CD4-positive, alpha-beta T cell treated with Interleukin-21 for 1 hour (primary cell): ENCODE data around the gene HRH1.
A peak's percentile ranks its signal among the peaks of the same experiment; 100 is the strongest.
"Not testable (repeated sequence)": the region's sequence is repeated elsewhere in the genome, so short reads cannot be mapped to it uniquely, and the experiment has no call there.

Source experiments
- DNase-seq: peaks from one replicate; pipeline ENCODE4 v3.0.0-alpha.2; 2020

Gene HRH1

DNA sequence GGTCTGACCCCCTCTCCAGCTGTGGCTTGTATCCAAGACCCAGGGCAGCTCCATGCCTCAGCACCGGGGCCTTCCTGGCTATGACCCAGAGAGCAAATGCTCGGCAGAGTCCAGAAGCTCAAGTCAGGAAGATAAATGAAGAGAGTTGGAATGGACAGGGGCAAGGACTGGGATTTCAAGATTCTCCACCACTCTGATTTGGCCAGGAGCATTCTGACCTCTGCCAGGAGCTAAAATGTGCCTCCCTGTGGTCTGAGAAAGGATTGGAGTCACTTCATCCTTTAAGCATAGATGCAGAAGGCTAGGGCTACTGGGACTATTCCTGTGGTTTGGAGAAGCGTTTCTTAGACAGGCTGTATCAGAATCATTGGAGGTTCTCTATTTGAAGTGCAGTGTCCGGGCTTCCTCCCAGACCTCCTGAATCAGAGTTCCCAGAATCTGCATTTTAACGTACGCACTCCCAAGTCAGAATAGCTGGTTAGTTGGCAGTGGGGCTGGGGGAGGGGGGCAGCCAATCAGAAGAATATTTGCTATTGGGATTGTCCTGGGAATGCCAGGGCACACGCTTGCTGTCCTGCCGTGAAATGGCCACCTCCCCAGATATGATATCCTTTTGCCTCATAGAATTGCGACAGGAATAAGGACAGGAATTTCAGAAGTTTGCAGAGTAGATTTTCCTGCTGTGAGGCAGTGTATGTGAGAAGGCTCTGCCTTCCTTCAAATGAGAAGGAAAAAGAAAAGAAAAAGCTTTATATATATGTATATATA is 57.4 kb downstream of the HRH1 start:
- DNase-seq, result no peak

DNA sequence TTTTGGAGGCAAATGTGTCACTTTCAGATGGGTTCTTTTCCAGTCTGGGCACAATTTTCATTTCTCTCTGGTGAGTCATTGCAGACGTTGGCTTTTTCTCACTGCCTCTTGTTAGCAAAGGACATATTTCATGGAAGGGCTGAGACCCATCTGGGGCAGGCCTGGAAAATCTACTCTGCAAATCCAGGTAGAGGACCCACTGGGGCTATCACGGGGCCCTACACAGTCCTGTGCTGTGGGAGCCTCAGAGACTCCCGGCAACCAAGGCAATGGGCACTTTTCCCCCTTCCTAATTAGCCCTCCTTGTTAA is 58.0 kb downstream of the HRH1 start:
- DNase-seq, result no peak

DNA sequence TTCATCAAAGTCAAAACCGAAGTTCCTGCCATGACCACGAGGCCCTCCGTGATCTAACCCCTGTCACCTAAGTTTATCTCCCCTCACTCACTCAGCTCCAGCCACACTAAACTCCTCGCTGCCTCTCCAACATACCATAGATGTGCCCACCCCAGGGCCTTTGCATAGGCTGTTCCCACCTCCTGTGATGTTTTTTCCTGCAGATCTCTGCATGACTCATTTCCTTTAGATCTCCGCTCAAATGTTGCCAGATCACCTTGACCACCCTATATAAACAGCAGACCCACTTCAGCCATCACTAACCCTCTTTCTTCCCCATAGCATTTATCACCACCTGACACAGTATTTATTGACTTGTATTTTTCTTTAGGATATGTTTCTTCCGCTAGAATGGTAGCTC is 58.5 kb downstream of the HRH1 start:
- no peak for DNase-seq

DNA sequence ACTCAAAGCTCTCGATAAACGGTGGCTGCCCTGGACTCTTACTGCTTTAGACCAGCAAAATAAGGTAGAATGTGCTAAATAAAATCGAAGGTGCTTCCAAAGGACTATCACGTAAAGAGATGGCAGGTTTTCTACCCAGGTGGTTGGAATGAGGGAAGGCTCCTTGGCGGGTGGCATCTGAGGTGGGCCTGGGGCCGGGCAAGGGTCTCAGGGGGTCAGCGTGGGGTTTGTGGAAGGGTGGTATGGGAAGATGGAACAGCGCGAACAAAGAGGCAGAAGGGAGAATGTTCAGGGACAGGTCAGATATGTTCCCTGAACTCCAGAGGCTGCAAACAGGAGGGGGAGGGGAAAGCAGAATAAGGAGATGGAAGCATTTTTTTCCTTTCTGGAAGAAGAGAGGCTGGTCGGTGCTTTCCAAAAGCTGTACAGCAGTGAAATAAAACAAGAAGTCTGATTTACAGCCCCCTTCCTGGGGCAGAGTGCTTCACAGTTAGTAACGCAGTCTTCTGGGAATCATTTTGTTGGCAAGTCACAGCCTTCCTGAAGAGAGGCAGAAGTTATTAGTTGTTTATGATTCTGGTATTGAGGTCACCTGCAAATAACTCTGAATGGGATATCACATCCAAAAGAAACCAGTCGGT is 59.6 kb downstream of the HRH1 start:
- DNase-seq, result no peak

DNA sequence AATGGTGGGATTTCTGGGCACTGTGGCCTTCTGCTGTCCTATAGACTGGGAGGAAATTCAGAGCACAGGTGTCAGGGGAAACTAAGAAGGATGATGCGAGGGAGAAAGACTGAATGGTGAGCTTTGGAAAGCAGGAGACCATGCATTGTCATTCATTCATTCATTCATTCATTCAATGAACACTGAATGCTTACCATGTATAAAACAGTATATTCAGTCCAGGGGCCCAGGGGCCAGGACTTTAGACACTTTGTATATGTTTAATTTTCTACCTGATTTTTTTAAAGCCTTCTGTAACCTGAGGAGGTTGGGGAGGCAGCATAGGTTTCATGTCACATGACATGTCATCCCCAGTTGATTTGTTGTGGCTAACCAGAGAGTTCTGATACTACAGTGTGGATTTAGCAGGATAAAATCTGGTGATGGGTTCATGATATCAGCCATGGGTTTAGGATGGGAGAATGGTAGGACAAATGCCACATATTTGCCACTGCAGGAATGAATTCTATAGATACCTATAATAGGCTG is 60.2 kb downstream of the HRH1 start:
- no peak for DNase-seq

DNA sequence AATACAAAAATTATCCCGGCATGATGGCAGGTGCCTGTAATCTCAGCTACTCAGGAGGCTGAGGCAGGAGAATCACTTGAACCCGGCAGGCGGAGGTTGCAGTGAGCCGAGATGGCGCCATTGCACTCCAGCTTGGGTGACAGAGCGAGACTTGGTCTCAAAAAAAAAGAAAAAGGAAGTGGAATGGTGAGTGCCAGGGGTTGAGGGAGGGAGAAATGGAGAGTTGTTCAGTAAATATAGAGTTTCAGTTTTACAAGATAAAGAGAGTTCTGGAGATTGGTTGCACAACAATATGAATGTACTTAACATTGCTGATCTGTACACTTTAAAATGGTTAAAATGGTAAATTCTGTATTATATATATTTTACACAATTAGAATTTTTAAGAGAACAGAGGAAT is 63.1 kb downstream of the HRH1 start:
- DNase-seq, result not testable (repeated sequence)

DNA sequence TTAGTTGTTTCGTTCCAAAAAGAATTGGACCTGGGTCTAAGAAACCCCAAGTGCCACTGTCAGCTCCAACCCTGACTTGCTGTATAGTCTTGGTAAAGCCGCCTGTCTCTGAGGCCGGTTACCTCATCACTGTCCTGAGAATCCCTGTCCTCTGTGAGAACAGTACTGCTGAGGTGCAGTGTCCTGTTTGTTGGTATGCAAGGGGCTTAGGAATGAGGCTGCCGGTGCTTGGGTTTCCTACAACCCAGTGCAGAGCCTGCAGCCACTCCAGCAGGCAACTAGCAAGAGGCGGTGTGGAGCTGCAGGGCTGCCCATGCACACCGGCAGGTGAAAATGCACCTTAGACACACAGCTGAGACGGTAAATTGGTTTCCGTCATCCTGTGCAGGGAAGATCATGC is 65.9 kb downstream of the HRH1 start:
- DNase-seq, result no peak

DNA sequence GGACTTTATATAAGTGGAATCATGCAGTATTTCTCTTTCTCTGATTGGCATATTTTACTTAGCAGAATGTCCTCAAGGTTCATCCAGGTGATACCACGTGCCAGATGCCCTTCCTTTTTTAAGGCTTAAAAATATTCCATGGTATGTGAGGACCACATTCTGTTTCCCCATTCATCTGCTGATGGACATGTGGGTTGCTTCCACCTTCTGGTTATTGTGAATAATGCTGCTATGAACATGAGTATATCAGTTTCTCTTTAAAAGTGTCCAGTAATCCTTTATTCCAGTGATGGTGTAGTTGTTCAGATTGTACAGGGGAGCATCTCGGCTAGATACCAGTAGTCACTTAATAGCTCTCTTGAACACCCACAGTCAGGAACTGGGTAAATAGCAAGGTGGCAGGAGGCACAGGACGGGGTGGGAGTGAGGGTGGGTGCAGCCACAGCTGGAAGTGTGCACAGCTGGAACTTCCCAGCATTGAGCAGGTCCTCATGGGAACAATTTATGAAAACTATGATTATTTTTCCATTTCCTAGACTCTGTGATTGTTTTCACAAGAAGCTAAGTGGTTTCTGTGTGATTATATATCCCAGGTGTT is 67.6 kb downstream of the HRH1 start:
- no peak for DNase-seq

DNA sequence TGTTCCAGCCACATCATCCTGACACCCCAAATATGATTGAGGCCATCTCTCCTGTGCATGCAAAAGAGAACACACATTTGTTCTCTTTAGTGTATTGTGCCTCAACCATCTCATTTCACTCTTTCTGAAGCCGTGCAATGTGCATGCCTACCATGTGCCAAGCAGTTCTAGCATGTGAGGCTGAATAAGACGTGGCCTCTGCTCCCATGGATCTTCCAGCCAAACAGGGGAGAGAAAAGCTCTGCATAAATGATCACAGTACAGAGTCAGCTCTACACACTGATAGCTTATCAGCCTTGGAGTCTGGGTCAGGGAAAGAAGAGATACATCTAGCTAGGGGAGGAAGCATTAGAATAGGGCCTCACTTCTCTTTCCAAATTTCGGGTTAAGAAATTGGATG is 69.7 kb downstream of the HRH1 start:
- no peak for DNase-seq

DNA sequence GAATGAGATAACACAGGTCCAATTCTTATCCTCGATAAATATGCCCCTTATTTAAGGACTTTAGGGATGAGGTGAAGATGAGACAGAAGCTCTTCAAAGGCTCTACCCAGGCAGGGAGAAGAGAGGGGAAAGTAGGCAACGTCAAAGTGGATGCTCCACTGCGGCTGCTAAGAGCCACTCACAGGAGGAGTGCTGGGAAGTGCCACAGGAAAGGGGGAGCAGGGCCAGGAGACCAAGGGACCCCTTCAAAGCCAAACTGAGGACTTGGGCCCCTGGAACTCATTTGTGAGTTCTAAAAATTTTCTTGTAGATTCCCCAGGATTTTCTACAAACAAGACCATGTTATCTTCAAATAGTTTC is 70.6 kb downstream of the HRH1 start:
- DNase-seq, result no peak

DNA sequence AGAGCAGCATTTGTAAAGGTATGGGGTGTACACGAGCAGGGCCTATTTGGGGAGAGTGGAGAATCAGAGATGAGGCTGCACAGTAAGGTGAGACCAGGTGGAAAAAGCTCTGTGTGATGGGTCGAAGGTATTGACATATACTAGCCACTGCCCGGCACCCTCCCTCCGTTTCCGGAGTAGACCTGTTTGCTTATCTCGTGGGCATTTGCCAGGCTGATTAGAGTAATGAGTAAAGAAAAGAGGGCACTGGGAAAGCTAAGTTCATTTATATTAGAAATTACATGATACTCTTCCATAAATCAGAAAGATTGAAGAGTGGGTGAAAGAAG is 71.7 kb downstream of the HRH1 start:
- DNase-seq, result no peak

DNA sequence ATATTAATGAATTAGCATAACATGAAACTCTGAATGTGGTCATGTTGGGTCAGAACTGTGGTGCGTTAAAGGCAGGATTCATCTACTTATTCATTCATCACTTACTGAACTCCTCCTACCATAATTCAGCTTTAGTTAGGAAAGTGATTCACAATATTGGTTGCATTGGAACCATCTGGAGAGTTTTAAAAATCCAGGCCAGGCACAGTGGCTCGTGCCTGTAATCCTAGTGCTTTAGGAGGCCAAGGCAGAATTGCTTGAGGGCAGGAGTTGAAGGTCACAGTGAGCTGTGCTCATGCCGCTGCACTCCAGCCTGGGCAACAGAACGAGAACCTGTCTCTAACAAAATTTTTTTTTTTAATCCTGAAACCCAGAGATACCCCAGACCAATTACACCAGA is 73.7 kb downstream of the HRH1 start:
- DNase-seq, result no peak

DNA sequence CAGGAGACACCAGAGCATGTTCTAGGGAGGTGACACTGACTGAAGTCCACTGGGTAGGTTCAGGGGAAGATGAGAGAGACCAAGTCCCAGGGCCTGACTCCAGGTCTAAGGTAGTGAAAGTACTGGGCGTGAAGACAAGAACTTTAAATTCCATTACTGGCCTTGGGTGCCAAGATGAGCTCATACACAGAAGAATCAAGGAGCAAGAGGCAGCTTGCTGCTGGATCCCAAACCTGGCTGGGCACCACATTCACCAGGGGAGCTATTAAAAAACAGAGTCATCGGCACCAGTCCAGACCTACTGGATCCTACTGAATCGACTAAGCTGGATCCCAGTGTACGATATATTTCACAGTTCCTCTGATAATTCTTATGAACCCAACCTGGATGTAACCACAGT is 75.8 kb downstream of the HRH1 start:
- DNase-seq, result no peak

DNA sequence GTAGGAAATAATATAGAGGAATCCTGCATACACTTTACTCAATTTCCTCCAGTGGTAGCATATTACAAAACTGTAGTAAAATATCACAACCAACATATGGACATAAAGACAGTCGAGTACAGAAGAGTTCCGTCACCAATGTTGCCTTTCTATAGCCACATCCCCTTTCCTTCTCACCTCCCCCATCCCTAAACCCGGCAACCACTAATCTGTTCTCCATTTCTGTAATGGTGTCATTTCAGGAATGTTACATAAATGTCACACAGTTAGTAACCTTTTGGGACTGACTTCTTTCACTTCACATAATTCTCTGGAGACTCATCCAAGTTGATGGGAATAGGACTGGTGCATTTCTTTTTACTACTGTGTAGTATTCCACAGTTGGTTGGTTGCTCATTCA is 76.5 kb downstream of the HRH1 start:
- DNase-seq, result no peak

DNA sequence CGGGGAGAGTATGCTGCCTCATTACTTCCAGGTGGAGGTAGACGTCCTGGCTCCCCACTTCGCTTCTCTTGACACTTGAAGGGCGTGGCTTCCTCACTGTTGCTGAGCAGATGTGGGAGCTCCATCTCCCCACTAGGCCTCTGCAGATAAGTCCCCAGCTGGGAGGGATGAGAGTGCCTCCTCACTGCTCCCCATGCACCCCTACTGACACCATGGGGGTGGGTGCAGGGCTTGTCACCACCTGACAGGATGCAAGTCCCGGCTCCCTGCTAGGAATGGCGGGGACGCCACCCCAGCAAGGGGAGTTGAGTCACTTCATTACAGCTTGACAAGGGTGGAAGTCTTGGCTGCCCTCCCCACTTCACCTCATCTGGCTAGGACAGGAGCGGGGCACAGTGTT is 81.1 kb downstream of the HRH1 start:
- DNase-seq, result no peak

DNA sequence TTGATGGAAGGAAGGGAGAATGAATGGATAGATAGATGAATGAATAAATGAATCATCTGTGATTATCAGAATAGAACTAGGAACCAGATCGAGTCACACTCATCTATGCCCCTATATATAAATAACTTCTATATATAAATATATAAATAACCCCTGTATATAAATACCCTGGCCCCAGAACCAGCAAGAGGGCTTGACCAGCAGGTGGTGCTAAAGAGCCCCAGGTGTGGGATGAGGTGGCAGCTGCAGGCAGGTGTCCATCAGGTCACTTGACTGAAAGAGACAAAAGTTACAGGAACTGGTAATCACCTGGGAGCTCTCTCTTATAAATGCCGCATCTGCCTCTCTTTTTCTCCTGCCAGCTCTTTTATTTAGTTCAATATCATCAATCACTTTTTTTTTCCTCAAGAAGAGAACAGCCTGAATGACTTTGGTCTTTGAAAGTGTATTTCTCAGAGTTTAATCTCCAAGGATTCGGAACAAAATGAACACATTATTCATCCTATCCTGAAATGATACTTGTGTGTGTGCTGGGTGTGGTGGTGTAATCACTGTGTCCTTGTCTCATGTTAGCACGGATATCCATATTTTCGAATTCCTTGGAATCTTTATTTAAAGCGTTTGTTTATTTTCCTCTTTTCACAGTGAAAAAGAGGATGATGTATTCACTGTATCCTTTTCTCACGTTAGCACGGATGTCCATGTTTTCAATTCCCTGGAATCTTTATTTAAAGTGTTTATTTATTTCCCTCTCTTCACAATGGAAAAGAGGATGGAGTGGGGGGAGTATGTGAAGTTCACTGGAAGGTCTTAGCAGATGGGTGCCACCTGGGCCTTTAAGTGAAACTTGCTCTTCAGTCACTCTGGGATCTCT is 82.5 kb downstream of the HRH1 start:
- DNase-seq, result peak; percentile 75

DNA sequence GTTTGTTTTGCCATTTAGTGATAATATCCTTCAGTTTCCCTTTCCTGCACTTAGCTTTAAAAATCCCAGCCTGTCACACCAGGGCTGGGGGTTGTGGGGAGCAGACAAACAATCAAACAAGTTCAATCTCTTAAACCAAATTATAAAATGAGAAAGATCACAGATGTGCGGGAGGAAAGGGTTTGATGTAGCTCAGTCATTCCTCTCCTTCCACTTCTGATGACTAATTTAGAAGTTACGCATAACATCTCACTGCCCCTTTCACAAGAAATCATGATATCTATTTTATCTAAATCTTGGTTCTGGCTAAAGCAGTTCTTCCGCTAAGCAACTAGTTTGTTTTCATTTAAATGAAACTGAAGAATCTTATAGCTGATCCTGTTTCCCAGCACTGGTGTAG is 83.8 kb downstream of the HRH1 start:
- DNase-seq, result no peak

DNA sequence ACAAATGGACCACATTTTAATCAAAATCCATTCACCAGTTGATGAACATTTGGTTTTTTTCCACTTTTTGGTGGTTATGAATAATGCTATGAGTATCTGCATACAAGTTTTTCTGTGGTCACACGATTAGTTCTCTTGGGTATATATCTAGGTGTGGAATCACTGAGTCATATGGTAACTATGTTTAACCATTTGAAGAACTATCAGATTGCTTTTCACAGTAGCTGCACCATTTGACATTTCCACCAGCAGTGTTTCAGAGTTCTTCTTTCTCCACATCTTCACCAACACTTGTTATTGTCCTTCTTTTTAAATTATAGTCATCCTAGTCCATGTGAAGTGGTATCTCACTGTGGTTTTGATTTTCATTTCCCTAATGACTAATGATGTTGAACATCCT is 84.6 kb downstream of the HRH1 start:
- DNase-seq, result no peak

DNA sequence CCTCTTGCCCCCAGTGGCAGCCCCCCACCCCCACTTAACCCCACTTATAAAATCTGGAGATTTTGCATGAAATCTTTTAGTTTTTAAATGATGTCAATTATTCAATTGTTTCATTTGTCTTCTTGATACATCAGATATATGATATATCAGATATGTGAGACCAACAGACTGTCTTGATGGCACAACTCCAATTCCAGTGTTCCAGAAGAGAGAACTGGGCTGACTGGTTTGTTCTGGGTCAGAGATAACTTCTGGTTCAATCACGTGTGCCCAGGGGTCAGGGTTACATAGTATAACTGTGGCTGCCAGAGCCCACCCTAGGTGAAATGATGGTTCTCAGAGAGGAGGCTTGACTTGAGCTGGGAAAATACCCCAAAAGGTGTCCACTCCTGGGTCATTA is 85.5 kb downstream of the HRH1 start:
- no peak for DNase-seq

DNA sequence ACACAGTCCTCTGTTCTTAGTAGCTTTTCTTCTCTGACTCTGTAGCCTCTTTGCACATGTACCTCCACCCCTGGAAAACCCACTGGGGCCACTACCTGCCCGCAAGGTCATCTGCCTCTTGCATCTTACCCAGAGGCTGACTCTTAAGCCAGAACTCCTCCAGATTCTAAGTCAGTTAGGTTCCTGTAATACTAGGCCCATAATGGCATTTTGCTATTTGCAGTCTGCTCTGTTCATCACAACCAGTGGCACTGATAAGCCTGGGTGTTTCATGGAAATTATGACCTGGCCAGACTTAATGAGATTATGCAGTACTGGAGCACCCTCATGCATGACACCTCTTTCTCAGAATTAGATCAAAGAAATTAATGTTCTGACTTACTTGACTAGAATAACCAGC is 86.2 kb downstream of the HRH1 start:
- DNase-seq, result no peak

DNA sequence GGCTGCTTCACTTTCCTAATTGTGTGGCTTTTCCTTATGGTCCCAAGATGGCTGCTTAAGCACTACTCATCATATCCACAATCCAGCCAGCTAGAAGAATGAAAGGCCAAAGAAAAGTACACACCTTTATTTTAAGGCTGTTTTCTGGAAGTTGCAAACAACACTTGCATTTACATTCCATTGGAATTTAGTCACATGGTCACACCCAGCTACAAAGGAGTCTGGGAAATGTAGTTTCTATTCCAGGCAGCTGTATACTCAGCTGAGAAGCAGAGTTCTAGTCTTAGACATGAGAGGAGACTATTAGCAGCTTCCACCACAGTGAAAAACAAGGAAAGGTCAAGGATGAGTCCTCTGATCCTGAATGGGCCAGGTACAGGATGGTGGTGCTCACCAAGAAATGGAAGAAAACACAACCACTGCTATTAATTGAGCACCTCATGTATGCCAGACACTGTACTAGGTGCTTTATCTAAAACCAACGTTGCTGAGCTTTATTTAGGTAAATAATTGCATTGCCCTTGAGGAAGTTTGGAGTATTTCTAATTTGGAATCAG is 89.9 kb downstream of the HRH1 start:
- no peak for DNase-seq

DNA sequence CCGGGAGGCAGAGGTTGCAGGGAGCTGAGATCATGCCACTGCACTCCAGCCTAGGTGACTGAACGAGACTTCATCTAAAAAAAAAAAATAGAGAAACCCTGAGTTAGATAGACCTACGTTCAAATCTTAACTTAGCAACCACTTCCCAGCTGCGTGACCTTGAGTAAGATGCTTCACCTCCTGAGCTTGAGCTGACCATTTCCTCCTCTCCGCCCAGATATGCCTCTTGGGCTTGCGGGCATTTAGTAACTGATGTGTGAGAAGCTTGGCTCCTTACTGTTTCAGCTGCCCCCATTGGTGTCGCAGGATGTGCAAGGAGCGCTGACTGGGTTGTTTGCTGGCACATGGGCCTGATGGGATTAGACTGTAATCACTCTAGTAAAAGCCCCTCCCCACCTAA is 91.0 kb downstream of the HRH1 start:
- no peak for DNase-seq
